WTC11 (cell line): Measurements from ENCODE around the gene SLC38A8. TPM values are rescaled to one million over a fixed set of nuclear protein-coding genes. Genes with fewer than 3 reads are reported as not detected.
A peak's percentile ranks its signal among the peaks of the same experiment; 100 is the strongest.

Source experiments
- ATAC-seq: fragments of 200-7000 bp; cut with Tn5 transposase; 2 replicates; pipeline ENCODE4 v1.10.0; 2021; ENCODE audit warnings: mild to moderate bottlenecking, moderate library complexity
- CTCF ChIA-PET: fragments of 300-600 bp; sonication (Branson Sonifier 250); formaldehyde crosslinking; loops from one replicate; lab custom pipeline; 2021; ENCODE audit warnings: antibody characterized with exemption; lab: Charles Lee
- POLR2A ChIA-PET: fragments of 350-600 bp; sonication (Branson Sonifier 250); formaldehyde crosslinking; loops from one replicate; lab custom pipeline; 2021; ENCODE audit warnings: antibody characterized with exemption; lab: Charles Lee
- DNase-seq: peaks from one replicate; pipeline ENCODE4 v3.0.0; 2021; ENCODE audit warnings: low spot score
- H3K27ac Mint-ChIP-seq: 2 replicates; pipeline ENCODE4 v1.8.0; 2021; ENCODE audit warnings: mixed read lengths
- H3K27me3 Mint-ChIP-seq: 2 replicates; pipeline ENCODE4 v1.8.0; 2021; ENCODE audit warnings: low read depth, mild to moderate bottlenecking, moderate library complexity, mixed read lengths
- H3K36me3 Mint-ChIP-seq: 2 replicates; pipeline ENCODE4 v1.8.0; 2021; ENCODE audit warnings: mixed read lengths
- H3K4me1 Mint-ChIP-seq: 2 replicates; pipeline ENCODE4 v1.8.0; 2022; ENCODE audit warnings: mixed read lengths
- H3K4me3 Mint-ChIP-seq: 2 replicates; pipeline ENCODE4 v1.8.0; 2021; ENCODE audit warnings: mild to moderate bottlenecking, moderate library complexity, mixed read lengths
- H3K9me3 Mint-ChIP-seq: 2 replicates; pipeline ENCODE4 v1.8.0; 2021; ENCODE audit warnings: mixed read lengths
- ESRRA ChIP-seq: sonication (generic); formaldehyde crosslinking; IDR thresholded peaks from 2 replicates; pipeline ENCODE4 v1.8.1; 2022; ENCODE audit warnings: mild to moderate bottlenecking, missing genetic modification reagents, borderline replicate concordance
- FOXK1 ChIP-seq: sonication (generic); formaldehyde crosslinking; IDR thresholded peaks from 2 replicates; pipeline ENCODE4 v1.8.0; 2022; ENCODE audit warnings: mild to moderate bottlenecking, moderate library complexity, missing genetic modification reagents
- FOXP1 ChIP-seq: sonication (generic); formaldehyde crosslinking; IDR thresholded peaks from 2 replicates; pipeline ENCODE4 v1.8.0; 2022; ENCODE audit warnings: missing genetic modification reagents, mild to moderate bottlenecking, moderate library complexity, borderline replicate concordance
- GABPB1 ChIP-seq: sonication (generic); formaldehyde crosslinking; IDR thresholded peaks from 2 replicates; pipeline ENCODE4 v1.8.1; 2023; ENCODE audit warnings: mild to moderate bottlenecking, missing genetic modification reagents
- GTF2I ChIP-seq: fragments of 250-450 bp; sonication (Bioruptor Pico); conservative IDR thresholded peaks from 2 replicates; pipeline ENCODE4 v1.4.0; 2021; ENCODE audit warnings: mild to moderate bottlenecking
- HMGA2 ChIP-seq: fragments of 250-450 bp; sonication (Bioruptor Pico); IDR thresholded peaks from 2 replicates; pipeline ENCODE4 v1.4.0; 2021; ENCODE audit warnings: mild to moderate bottlenecking, moderate library complexity
- IRF1 ChIP-seq: sonication (generic); formaldehyde crosslinking; IDR thresholded peaks from 2 replicates; pipeline ENCODE4 v1.8.0; 2023; ENCODE audit warnings: missing genetic modification reagents
- IRF2 ChIP-seq: sonication (generic); formaldehyde crosslinking; IDR thresholded peaks from 2 replicates; pipeline ENCODE4 v1.8.0; 2022; ENCODE audit warnings: low read depth, missing genetic modification reagents, borderline replicate concordance
- NFATC4 ChIP-seq: fragments of 250-450 bp; sonication (Bioruptor Pico); IDR thresholded peaks from 2 replicates; pipeline ENCODE4 v1.9.0; 2021; ENCODE audit warnings: mild to moderate bottlenecking
- RORB ChIP-seq: fragments of 250-450 bp; sonication (Bioruptor Pico); IDR thresholded peaks from 2 replicates; pipeline ENCODE4 v1.9.0; 2021; ENCODE audit warnings: mild to moderate bottlenecking
- USF1 ChIP-seq: sonication (generic); formaldehyde crosslinking; IDR thresholded peaks from 2 replicates; pipeline ENCODE4 v1.8.0; 2022; ENCODE audit warnings: mild to moderate bottlenecking, missing genetic modification reagents
- USF2 ChIP-seq: sonication (generic); formaldehyde crosslinking; IDR thresholded peaks from 2 replicates; pipeline ENCODE4 v1.8.1; 2023; ENCODE audit warnings: mild to moderate bottlenecking, missing genetic modification reagents, moderate library complexity
- ZBTB43 ChIP-seq: sonication (generic); formaldehyde crosslinking; IDR thresholded peaks from 2 replicates; pipeline ENCODE4 v1.8.1; 2023; ENCODE audit warnings: mild to moderate bottlenecking, missing genetic modification reagents
- ZNF138 ChIP-seq: sonication (generic); formaldehyde crosslinking; conservative IDR thresholded peaks from 2 replicates; pipeline ENCODE4 v1.8.1; 2022; ENCODE audit warnings: mild to moderate bottlenecking, moderate library complexity, missing genetic modification reagents
- ZNF232 ChIP-seq: sonication (generic); formaldehyde crosslinking; IDR thresholded peaks from 2 replicates; pipeline ENCODE4 v1.8.0; 2022; ENCODE audit warnings: mild to moderate bottlenecking, missing genetic modification reagents
- ZNF281 ChIP-seq: sonication (generic); formaldehyde crosslinking; IDR thresholded peaks from 2 replicates; pipeline ENCODE4 v1.8.0; 2023; ENCODE audit warnings: mild to moderate bottlenecking, missing genetic modification reagents
- ZNF317 ChIP-seq: sonication (generic); formaldehyde crosslinking; IDR thresholded peaks from 2 replicates; pipeline ENCODE4 v1.8.1; 2023; ENCODE audit warnings: low read depth, mild to moderate bottlenecking, moderate library complexity, missing genetic modification reagents, borderline replicate concordance
- ZNF396 ChIP-seq: fragments of 250-450 bp; sonication (Bioruptor Pico); IDR thresholded peaks from 2 replicates; pipeline ENCODE4 v1.8.0; 2021; ENCODE audit warnings: mild to moderate bottlenecking, moderate library complexity, borderline replicate concordance
- ZNF416 ChIP-seq: fragments of 250-450 bp; sonication (Bioruptor Pico); IDR thresholded peaks from 2 replicates; pipeline ENCODE4 v1.9.0; 2021; ENCODE audit warnings: mild to moderate bottlenecking, inconsistent platforms
- total RNA-seq: library from RNA; stranded (reverse); gene quantifications from 3 replicates; pipeline ENCODE4 v1.2.3, GENCODE V29; 2021

SLC38A8 gene
- total RNA-seq, 1 experiment from 2014 or later: not detected

GRCh38 chr16:83994703-83995102 is 47.9 kb downstream of the SLC38A8 start:
- Mint-ChIP-seq H3K9me3 (no peaks in the 10 kb centered on the region), H3K4me3 (no peak overlapping the region), H3K36me3 (no peaks in the 10 kb centered on the region; the same call in 1 of the 2 replicates), H3K27me3 (no peaks in the 10 kb centered on the region), H3K4me1 (peaks cover 6% of the 10 kb centered on the region), H3K27ac (no peak overlapping the region)
- POLR2A ChIA-PET: interaction anchor here (2.7 kb wide), 1 partner anchor 19 kb away, joined by 10 read pairs; no protein-coding TSS in a partner anchor
- no peak for DNase-seq
- ATAC-seq: no peak
- CTCF ChIA-PET: interaction anchor here (0.5 to 4.0 kb wide), 8 partner anchors 10 to 193 kb away, joined by 3 to 28 read pairs (median 4); partner anchors contain the start of gene TAF1C
- TF ChIP-seq USF1 (CRISPR knock-in tag): no peak
- TF ChIP-seq, all 79 proteins: peak for 0

- DNase-seq (no peak), ATAC-seq (no peak)
- H3K4me1 Mint-ChIP-seq: peaks cover 6% of the 10 kb centered on the region
- POLR2A ChIA-PET: interaction anchor here (2.7 kb wide), 1 partner anchor 20 kb away, joined by 10 read pairs; no protein-coding TSS in a partner anchor
- CTCF ChIA-PET: interaction anchor here (0.5 to 4.0 kb wide), 4 partner anchors 13 to 193 kb away, joined by 3 to 28 read pairs (median 13); partner anchors contain the start of gene TAF1C
- H3K36me3 Mint-ChIP-seq: no peaks in the 10 kb centered on the region; the same call in 1 of the 2 replicates
- TF ChIP-seq HMGA2 (no peak), GABPB1 (peak; percentile 98)
- H3K4me3 Mint-ChIP-seq: no peak overlapping the region
- H3K27ac Mint-ChIP-seq: no peak overlapping the region
- H3K9me3 Mint-ChIP-seq: no peaks in the 10 kb centered on the region
- H3K27me3 Mint-ChIP-seq: no peaks in the 10 kb centered on the region
Observed at GRCh38 chr16:83994087-83994486, 48.5 kb downstream of the SLC38A8 start.

GRCh38 chr16:83992624-83993023 is 50.0 kb downstream of the SLC38A8 start:
- DNase-seq (no peak), ATAC-seq (no peak)
- ChIA-PET POLR2A (no interaction called here), CTCF (interaction anchor here (0.7 to 1.1 kb wide), 2 partner anchors 39 to 73 kb away, joined by 3 read pairs; no protein-coding TSS in a partner anchor)
- Mint-ChIP-seq H3K4me3 (no peak overlapping the region), H3K9me3 (no peaks in the 10 kb centered on the region), H3K36me3 (no peaks in the 10 kb centered on the region; the same call in 1 of the 2 replicates)
- TF ChIP-seq ESRRA (CRISPR knock-in tag): no peak
- TF ChIP-seq USF2 (CRISPR knock-in tag): no peak
- no peak for TF ChIP-seq ZNF317 (CRISPR knock-in tag)
- no peak for TF ChIP-seq GTF2I (CRISPR knock-in tag)
- TF ChIP-seq FOXK1 (CRISPR knock-in tag): no peak
- no peak for TF ChIP-seq IRF1 (CRISPR knock-in tag)
- no peak for TF ChIP-seq USF1 (CRISPR knock-in tag)
- no peak for TF ChIP-seq RORB (CRISPR knock-in tag)
- no peak for TF ChIP-seq ZNF232
- no peak for TF ChIP-seq NFATC4
- TF ChIP-seq ZNF281 (CRISPR knock-in tag): no peak
- no peak for TF ChIP-seq IRF2 (CRISPR knock-in tag)
- no peak for TF ChIP-seq ZNF396 (CRISPR knock-in tag)
- TF ChIP-seq ZNF416 (CRISPR knock-in tag): no peak
- TF ChIP-seq ZNF138: no peak
- TF ChIP-seq FOXP1: no peak
- no peak for TF ChIP-seq ZBTB43
- TF ChIP-seq, all 79 proteins: peak for 0
- Mint-ChIP-seq H3K27me3 (no peaks in the 10 kb centered on the region), H3K4me1 (peaks cover 6% of the 10 kb centered on the region), H3K27ac (no peak overlapping the region)
